ENCODE measurements around the gene ASB18.

- TF ChIP-seq CTCF (IDR thresholded peaks at IDR 0.05) (no peak), REST (IDR thresholded peaks at IDR 0.05; ENCODE audit: insufficient read depth in 1 of 2, low read depth in 2 of 2, low read length in 1 of 2) (no peak), POLR2AphosphoS5 (IDR thresholded peaks at IDR 0.05; ENCODE audit: low read depth, low read length) (no peak)
Observed at GRCh38 chr2:236211296-236211695, 52.9 kb downstream of the ASB18 start.

Measured in Panc1 (cell line).